HL-60 (cell line): ENCODE measurements around the gene SBK3.

Experiments
- CTCF ChIP-seq: IDR thresholded peaks from one replicate; pipeline ENCODE4 v1.5.1; 2011; ENCODE audit warnings: low read length, control low read depth, inconsistent platforms; ENCODE audit not compliant: insufficient read depth
- POLR2AphosphoS5 ChIP-seq: IDR thresholded peaks from 2 replicates; pipeline ENCODE4 v1.6.1; 2012; ENCODE audit warnings: low read depth
- TF ChIP-seq, protein P1 (sequence below): IDR thresholded peaks from 2 replicates; pipeline ENCODE4 v1.6.1; 2012; ENCODE audit warnings: low read depth; ENCODE audit not compliant: insufficient replicate concordance

DNA sequence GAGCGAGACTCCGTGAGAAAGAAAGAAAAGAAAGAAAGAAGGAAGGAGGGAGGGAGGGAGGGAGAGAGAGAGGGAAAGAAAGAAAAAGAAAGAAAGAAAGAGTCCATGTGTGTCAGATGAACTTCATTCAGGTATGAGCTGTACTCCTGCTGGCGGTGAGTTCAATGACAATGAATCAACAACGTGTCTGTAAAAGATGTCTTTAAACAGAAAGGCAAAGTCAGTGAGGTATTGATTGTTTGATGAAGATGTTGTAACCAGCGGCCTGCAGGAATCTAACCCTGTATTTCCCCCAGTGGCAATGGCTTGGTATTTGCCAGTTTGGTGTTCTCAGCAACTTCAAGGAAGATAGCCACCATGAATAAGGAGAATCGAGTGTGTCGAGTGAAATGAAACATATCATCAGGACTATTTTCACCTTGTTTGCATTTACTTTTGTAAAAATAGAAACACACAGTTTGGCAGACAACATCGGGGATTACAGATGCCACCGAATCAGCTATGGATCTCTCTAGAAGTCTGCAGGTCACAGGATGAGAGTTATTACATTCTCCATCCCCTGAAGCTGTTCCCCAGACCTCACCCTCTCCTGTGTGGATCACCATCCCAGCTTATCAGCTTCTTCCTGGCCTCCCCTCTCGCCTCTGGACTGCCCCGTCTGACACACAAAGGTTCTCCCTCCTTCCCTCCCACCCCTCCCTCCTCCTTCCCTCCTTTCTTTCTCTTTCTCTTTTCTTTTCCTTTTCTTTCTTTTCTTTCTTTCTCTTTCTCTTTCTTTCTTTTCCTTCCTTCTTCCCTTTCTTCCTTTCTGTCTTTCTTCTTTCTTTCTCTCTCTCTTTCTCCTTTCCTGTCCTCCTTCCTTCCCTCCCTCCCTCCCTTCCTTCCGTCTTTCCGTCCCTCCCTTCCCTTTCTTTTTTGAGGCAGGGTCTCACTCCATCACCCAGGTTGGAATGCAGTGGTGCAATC, 8.2 kb upstream of the SBK3 start:
- TF ChIP-seq, protein P1, sequence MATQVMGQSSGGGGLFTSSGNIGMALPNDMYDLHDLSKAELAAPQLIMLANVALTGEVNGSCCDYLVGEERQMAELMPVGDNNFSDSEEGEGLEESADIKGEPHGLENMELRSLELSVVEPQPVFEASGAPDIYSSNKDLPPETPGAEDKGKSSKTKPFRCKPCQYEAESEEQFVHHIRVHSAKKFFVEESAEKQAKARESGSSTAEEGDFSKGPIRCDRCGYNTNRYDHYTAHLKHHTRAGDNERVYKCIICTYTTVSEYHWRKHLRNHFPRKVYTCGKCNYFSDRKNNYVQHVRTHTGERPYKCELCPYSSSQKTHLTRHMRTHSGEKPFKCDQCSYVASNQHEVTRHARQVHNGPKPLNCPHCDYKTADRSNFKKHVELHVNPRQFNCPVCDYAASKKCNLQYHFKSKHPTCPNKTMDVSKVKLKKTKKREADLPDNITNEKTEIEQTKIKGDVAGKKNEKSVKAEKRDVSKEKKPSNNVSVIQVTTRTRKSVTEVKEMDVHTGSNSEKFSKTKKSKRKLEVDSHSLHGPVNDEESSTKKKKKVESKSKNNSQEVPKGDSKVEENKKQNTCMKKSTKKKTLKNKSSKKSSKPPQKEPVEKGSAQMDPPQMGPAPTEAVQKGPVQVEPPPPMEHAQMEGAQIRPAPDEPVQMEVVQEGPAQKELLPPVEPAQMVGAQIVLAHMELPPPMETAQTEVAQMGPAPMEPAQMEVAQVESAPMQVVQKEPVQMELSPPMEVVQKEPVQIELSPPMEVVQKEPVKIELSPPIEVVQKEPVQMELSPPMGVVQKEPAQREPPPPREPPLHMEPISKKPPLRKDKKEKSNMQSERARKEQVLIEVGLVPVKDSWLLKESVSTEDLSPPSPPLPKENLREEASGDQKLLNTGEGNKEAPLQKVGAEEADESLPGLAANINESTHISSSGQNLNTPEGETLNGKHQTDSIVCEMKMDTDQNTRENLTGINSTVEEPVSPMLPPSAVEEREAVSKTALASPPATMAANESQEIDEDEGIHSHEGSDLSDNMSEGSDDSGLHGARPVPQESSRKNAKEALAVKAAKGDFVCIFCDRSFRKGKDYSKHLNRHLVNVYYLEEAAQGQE: no peak
- TF ChIP-seq CTCF (no peak), POLR2AphosphoS5 (no peak)
